Measurements from ENCODE around the gene TOM1. TPM values are rescaled to one million over a fixed set of nuclear protein-coding genes. Genes with fewer than 3 reads are reported as not detected.

TOM1 gene
- total RNA-seq = 100 to 1,000 TPM in 2 of 5 donors, 10 to 100 TPM in 3; 55.9 to 152 (median 68.3) TPM
- total RNA-seq (2013) = 29.4 TPM
- 17.0 to 94.4 (median 52.2) reads per million in 29 experiments for total RNA-seq

- H3K9me3 ChIP-seq = no peaks in the 10 kb centered on the region
- peaks cover 5 to 39% of the 10 kb centered on the region in 2 experiments for H3K4me1 ChIP-seq (ENCODE audit: control insufficient read depth in 1 of 2, extremely low read depth in 1 of 2, insufficient read depth in 2 of 2, low read length in 2 of 2)
- Mint-ChIP-seq H3K27ac (peak within 1 kb of the TSS; percentile 93 to 97), H3K4me3 (peak within 1 kb of the TSS; percentile 87 to 96 (median 95)), H3K4me1 (peaks cover 34 to 41% (median 37%) of the 10 kb centered on the region in 3 donors), H3K36me3 (peaks cover 10% of the 10 kb centered on the region), H3K9me3 (no peaks in the 10 kb centered on the region), H3K27me3 (no peaks in the 10 kb centered on the region)
- ChIA-PET CTCF (interaction anchor here in 1 of 2 donors (0.6 to 1.6 kb wide), 7 partner anchors 9 to 766 kb away, joined by 3 to 7 read pairs (median 4); partner anchors contain the start of gene HMGXB4), POLR2A (interaction anchor here in 1 of 2 donors (0.7 to 1.4 kb wide), 4 partner anchors 11 to 42 kb away, joined by 3 to 9 read pairs (median 8); partner anchors contain the start of gene HMGXB4)
- H3K36me3 ChIP-seq (ENCODE audit: control insufficient read depth in 2 of 2, extremely low read depth in 1 of 2, insufficient read depth in 1 of 2, low read length in 1 of 2) = peaks cover 0 to 5% of the 10 kb centered on the region in 2 donors
- H3K27me3 ChIP-seq (replicated peaks in 1 of 2; ENCODE audit: control insufficient read depth in 2 of 2, extremely low read depth in 1 of 2, insufficient read depth in 2 of 2, low read length in 1 of 2) = no peaks in the 10 kb centered on the region
- peak within 1 kb of the TSS; percentile 90 to 92 for H3K4me3 ChIP-seq (ENCODE audit: control insufficient read depth in 1 of 2, extremely low read depth in 1 of 2, low read length in 1 of 2)
- peak within 1 kb of the TSS; percentile 97 for H3K27ac ChIP-seq (ENCODE audit: low read length)
- peak; percentile 92 to 100 (median 96) for DNase-seq
- WGBS (ENCODE audit: insufficient coverage) = under 1% methylated on average over 54 of the region's 64 CpGs
- peak; percentile 90 to 95 (median 94) for ATAC-seq (replicated peaks in 1 of 4)
Observed at GRCh38 chr22:35299673-35300499, at the start of gene TOM1. TOM1 (plus strand) TSS chr22:35299894; CDS start chr22:35299929, 35 bp downstream.

- ATAC-seq (replicated peaks in 1 of 4) (no peak), DNase-seq (no peak)
- no peaks in the 10 kb centered on the region for H3K36me3 Mint-ChIP-seq
- ChIA-PET POLR2A (no interaction called here), CTCF (interaction anchor here in 1 of 2 donors (0.7 kb wide), 1 partner anchor 989 kb away, joined by 3 read pairs; no protein-coding TSS in a partner anchor)
- peaks cover 16 to 19% of the 10 kb centered on the region in 2 donors for H3K27me3 Mint-ChIP-seq
- H3K4me3 Mint-ChIP-seq = no peak overlapping the region
- no peaks in the 10 kb centered on the region for H3K4me1 Mint-ChIP-seq
- Histone ChIP-seq H3K4me1 (ENCODE audit: control insufficient read depth in 1 of 2, extremely low read depth in 1 of 2, insufficient read depth in 2 of 2, low read length in 2 of 2) (no peaks in the 10 kb centered on the region), H3K36me3 (ENCODE audit: control insufficient read depth in 2 of 2, extremely low read depth in 1 of 2, insufficient read depth in 1 of 2, low read length in 1 of 2) (no peaks in the 10 kb centered on the region), H3K27ac (ENCODE audit: low read length) (no peak overlapping the region), H3K27me3 (replicated peaks in 1 of 2; ENCODE audit: control insufficient read depth in 2 of 2, extremely low read depth in 1 of 2, insufficient read depth in 2 of 2, low read length in 1 of 2) (peaks cover 0 to 23% of the 10 kb centered on the region in 2 experiments), H3K9me3 (no peaks in the 10 kb centered on the region), H3K4me3 (ENCODE audit: control insufficient read depth in 1 of 2, extremely low read depth in 1 of 2, low read length in 1 of 2) (no peak overlapping the region)
- no peaks in the 10 kb centered on the region for H3K9me3 Mint-ChIP-seq
- WGBS (ENCODE audit: insufficient coverage) = 86% methylated on average over 1 of the region's 4 CpGs
- no peak overlapping the region for H3K27ac Mint-ChIP-seq
Observed at GRCh38 chr22:35250156-35250555, 49.5 kb upstream of the TOM1 start.

GRCh38 chr22:35253946-35254345, 45.7 kb upstream of the TOM1 start:
- DNase-seq (no peak), ATAC-seq (replicated peaks in 1 of 4) (no peak)
- H3K36me3 ChIP-seq (ENCODE audit: control insufficient read depth in 2 of 2, extremely low read depth in 1 of 2, insufficient read depth in 1 of 2, low read length in 1 of 2) = no peaks in the 10 kb centered on the region
- no peaks in the 10 kb centered on the region for H3K9me3 ChIP-seq
- ChIA-PET POLR2A (no interaction called here), CTCF (no interaction called here)
- Mint-ChIP-seq H3K4me3 (no peak overlapping the region), H3K9me3 (no peaks in the 10 kb centered on the region), H3K36me3 (peaks cover 2% of the 10 kb centered on the region), H3K27ac (no peak overlapping the region), H3K4me1 (peaks cover 16 to 18% (median 17%) of the 10 kb centered on the region in 3 donors), H3K27me3 (peaks cover 0 to 4% of the 10 kb centered on the region in 2 donors)
- no peak overlapping the region for H3K27ac ChIP-seq (ENCODE audit: low read length)
- 100% methylated on average over 2 of the region's 2 CpGs for WGBS (ENCODE audit: insufficient coverage)
- H3K27me3 ChIP-seq (replicated peaks in 1 of 2; ENCODE audit: control insufficient read depth in 2 of 2, extremely low read depth in 1 of 2, insufficient read depth in 2 of 2, low read length in 1 of 2) = peaks cover 0 to 5% of the 10 kb centered on the region in 2 experiments
- no peak overlapping the region for H3K4me3 ChIP-seq (ENCODE audit: control insufficient read depth in 1 of 2, extremely low read depth in 1 of 2, low read length in 1 of 2)
- H3K4me1 ChIP-seq (ENCODE audit: control insufficient read depth in 1 of 2, extremely low read depth in 1 of 2, insufficient read depth in 2 of 2, low read length in 2 of 2) = peaks cover 8 to 10% of the 10 kb centered on the region in 2 experiments

- ATAC-seq (replicated peaks in 1 of 4) = peak in 3 of 4 experiments; percentile 6 to 31 (median 11)
- WGBS (ENCODE audit: insufficient coverage) = 0% methylated on average over 1 of the region's 3 CpGs
- peak overlapping the region; percentile 86 to 92 (median 86) for H3K4me3 Mint-ChIP-seq
Observed at GRCh38 chr22:35257002-35257320, 42.7 kb upstream of the TOM1 start.

GRCh38 chr22:35257321-35258190, 42.1 kb upstream of the TOM1 start, which contains the start of gene HMGXB4:
HMGXB4 (plus strand) TSS chr22:35257493; CDS start chr22:35262391, 4,898 bp downstream.
- H3K9me3 Mint-ChIP-seq = no peaks in the 10 kb centered on the region

More at GRCh38 chr22:35257002-35257320, 42.7 kb upstream of the TOM1 start:
- ChIA-PET POLR2A (interaction anchor here in 1 of 2 donors (1.7 kb wide), 1 partner anchor 43 kb away, joined by 9 read pairs; the partner anchor contains the start of gene TOM1), CTCF (interaction anchor here in 1 of 2 donors (1.7 to 2.2 kb wide), 2 partner anchors 26 to 43 kb away, joined by 7 to 8 read pairs; partner anchors contain the start of gene TOM1)
- Histone ChIP-seq H3K27me3 (replicated peaks in 1 of 2; ENCODE audit: control insufficient read depth in 2 of 2, extremely low read depth in 1 of 2, insufficient read depth in 2 of 2, low read length in 1 of 2) (no peaks in the 10 kb centered on the region), H3K4me1 (ENCODE audit: control insufficient read depth in 1 of 2, extremely low read depth in 1 of 2, insufficient read depth in 2 of 2, low read length in 2 of 2) (peaks cover 8 to 10% of the 10 kb centered on the region in 2 experiments), H3K4me3 (ENCODE audit: control insufficient read depth in 1 of 2, extremely low read depth in 1 of 2, low read length in 1 of 2) (peak overlapping the region; percentile 58 to 77), H3K9me3 (no peaks in the 10 kb centered on the region), H3K27ac (ENCODE audit: low read length) (peak overlapping the region; percentile 65), H3K36me3 (ENCODE audit: control insufficient read depth in 2 of 2, extremely low read depth in 1 of 2, insufficient read depth in 1 of 2, low read length in 1 of 2) (no peaks in the 10 kb centered on the region)
- Mint-ChIP-seq H3K4me1 (peaks cover 27 to 30% (median 28%) of the 10 kb centered on the region in 3 donors), H3K9me3 (no peaks in the 10 kb centered on the region), H3K27ac (peak overlapping the region; percentile 88 to 91), H3K36me3 (peaks cover 5% of the 10 kb centered on the region), H3K27me3 (no peaks in the 10 kb centered on the region)
- no peak for DNase-seq

More at GRCh38 chr22:35257321-35258190, 42.1 kb upstream of the TOM1 start, which contains the start of gene HMGXB4:
- Histone ChIP-seq H3K9me3 (no peaks in the 10 kb centered on the region), H3K4me3 (ENCODE audit: control insufficient read depth in 1 of 2, extremely low read depth in 1 of 2, low read length in 1 of 2) (peak within 1 kb of the TSS; percentile 58 to 77), H3K36me3 (ENCODE audit: control insufficient read depth in 2 of 2, extremely low read depth in 1 of 2, insufficient read depth in 1 of 2, low read length in 1 of 2) (peaks cover 0 to 5% of the 10 kb centered on the region in 2 donors), H3K27me3 (replicated peaks in 1 of 2; ENCODE audit: control insufficient read depth in 2 of 2, extremely low read depth in 1 of 2, insufficient read depth in 2 of 2, low read length in 1 of 2) (no peaks in the 10 kb centered on the region), H3K4me1 (ENCODE audit: control insufficient read depth in 1 of 2, extremely low read depth in 1 of 2, insufficient read depth in 2 of 2, low read length in 2 of 2) (peaks cover 8 to 10% of the 10 kb centered on the region in 2 experiments), H3K27ac (ENCODE audit: low read length) (peak within 1 kb of the TSS; percentile 65)
- Mint-ChIP-seq H3K4me3 (peak within 1 kb of the TSS; percentile 86 to 92 (median 86)), H3K4me1 (peaks cover 27 to 32% (median 28%) of the 10 kb centered on the region in 3 donors), H3K36me3 (peaks cover 5% of the 10 kb centered on the region), H3K27ac (peak within 1 kb of the TSS; percentile 88 to 91), H3K27me3 (no peaks in the 10 kb centered on the region)
- ChIA-PET POLR2A (interaction anchor here in 1 of 2 donors (1.7 kb wide), 1 partner anchor 42 kb away, joined by 9 read pairs; the partner anchor contains the start of gene TOM1), CTCF (interaction anchor here in 1 of 2 donors (0.8 to 2.2 kb wide), 5 partner anchors 26 to 73 kb away, joined by 4 to 8 read pairs (median 4); partner anchors contain the start of gene TOM1)
- WGBS (ENCODE audit: insufficient coverage) = under 1% methylated on average over 71 of the region's 84 CpGs
- peak; percentile 73 to 93 (median 84) for DNase-seq
- ATAC-seq (replicated peaks in 1 of 4) = peak; percentile 91 to 92 (median 92)

Data from T-cell (primary cell).